HEK293 (cell line): ENCODE results near the gene DAND5.

Experiments
- ZNF324 ChIP-seq: fragments of 450-650 bp; formaldehyde crosslinking; IDR thresholded peaks from 2 replicates; pipeline ENCODE4 v1.5.1; 2016; ENCODE audit warnings: missing biosample characterization, missing genetic modification characterization
- ZNF473 ChIP-seq: fragments of 450-650 bp; formaldehyde crosslinking; IDR thresholded peaks from 2 replicates; pipeline ENCODE4 v1.5.1; 2017; ENCODE audit warnings: missing biosample characterization, missing genetic modification characterization
- ZNF776 ChIP-seq: fragments of 450-650 bp; formaldehyde crosslinking; IDR thresholded peaks from 2 replicates; pipeline ENCODE4 v1.5.0; 2017; ENCODE audit warnings: missing biosample characterization, missing genetic modification characterization, borderline replicate concordance
- ZNF791 ChIP-seq: fragments of 450-650 bp; formaldehyde crosslinking; IDR thresholded peaks from 2 replicates; pipeline ENCODE4 v1.5.1; 2016; ENCODE audit warnings: missing biosample characterization, missing genetic modification characterization
- ZNF843 ChIP-seq: fragments of 450-650 bp; formaldehyde crosslinking; IDR thresholded peaks from 2 replicates; pipeline ENCODE4 v1.5.1; 2016; ENCODE audit warnings: missing biosample characterization, missing genetic modification characterization
- TF ChIP-seq, protein P1 (sequence below): fragments of 450-650 bp; formaldehyde crosslinking; IDR thresholded peaks from 2 replicates; pipeline ENCODE4 v1.5.1; 2016; ENCODE audit warnings: missing biosample characterization, missing genetic modification characterization
- TF ChIP-seq, protein P2 (sequence below): fragments of 450-650 bp; IDR thresholded peaks from 2 replicates; pipeline ENCODE4 v1.5.1; 2018; ENCODE audit warnings: missing biosample characterization, missing genetic modification characterization
- TF ChIP-seq, protein P3 (sequence below): fragments of 450-650 bp; formaldehyde crosslinking; IDR thresholded peaks from 2 replicates; pipeline ENCODE4 v1.5.1; 2016; ENCODE audit warnings: missing biosample characterization, missing genetic modification characterization

DNA sequence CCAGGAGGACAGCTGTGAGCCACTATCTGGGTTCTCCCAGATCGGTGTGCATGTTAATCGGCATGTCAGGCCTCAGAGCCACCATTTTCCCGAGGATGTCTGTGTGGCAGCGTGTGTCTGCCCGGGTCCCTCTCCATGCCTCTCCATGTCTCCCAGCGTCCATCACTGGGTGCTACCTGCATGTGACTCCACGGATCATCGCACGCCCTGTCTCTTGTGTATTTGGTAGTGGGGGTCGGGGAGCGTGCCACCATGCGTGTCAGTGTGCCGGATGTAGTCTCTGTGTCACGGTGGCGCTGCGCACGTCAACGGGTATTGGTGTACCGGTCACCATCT, 31.8 kb downstream of the DAND5 start:
- TF ChIP-seq, protein P1, sequence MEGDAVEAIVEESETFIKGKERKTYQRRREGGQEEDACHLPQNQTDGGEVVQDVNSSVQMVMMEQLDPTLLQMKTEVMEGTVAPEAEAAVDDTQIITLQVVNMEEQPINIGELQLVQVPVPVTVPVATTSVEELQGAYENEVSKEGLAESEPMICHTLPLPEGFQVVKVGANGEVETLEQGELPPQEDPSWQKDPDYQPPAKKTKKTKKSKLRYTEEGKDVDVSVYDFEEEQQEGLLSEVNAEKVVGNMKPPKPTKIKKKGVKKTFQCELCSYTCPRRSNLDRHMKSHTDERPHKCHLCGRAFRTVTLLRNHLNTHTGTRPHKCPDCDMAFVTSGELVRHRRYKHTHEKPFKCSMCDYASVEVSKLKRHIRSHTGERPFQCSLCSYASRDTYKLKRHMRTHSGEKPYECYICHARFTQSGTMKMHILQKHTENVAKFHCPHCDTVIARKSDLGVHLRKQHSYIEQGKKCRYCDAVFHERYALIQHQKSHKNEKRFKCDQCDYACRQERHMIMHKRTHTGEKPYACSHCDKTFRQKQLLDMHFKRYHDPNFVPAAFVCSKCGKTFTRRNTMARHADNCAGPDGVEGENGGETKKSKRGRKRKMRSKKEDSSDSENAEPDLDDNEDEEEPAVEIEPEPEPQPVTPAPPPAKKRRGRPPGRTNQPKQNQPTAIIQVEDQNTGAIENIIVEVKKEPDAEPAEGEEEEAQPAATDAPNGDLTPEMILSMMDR (tag by site-specific recombination) = no peak
- TF ChIP-seq, protein P2, sequence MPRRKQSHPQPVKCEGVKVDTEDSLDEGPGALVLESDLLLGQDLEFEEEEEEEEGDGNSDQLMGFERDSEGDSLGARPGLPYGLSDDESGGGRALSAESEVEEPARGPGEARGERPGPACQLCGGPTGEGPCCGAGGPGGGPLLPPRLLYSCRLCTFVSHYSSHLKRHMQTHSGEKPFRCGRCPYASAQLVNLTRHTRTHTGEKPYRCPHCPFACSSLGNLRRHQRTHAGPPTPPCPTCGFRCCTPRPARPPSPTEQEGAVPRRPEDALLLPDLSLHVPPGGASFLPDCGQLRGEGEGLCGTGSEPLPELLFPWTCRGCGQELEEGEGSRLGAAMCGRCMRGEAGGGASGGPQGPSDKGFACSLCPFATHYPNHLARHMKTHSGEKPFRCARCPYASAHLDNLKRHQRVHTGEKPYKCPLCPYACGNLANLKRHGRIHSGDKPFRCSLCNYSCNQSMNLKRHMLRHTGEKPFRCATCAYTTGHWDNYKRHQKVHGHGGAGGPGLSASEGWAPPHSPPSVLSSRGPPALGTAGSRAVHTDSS (tag by site-specific recombination) = no peak
- no peak for TF ChIP-seq ZNF843
- no peak for TF ChIP-seq ZNF791
- TF ChIP-seq, protein P3, sequence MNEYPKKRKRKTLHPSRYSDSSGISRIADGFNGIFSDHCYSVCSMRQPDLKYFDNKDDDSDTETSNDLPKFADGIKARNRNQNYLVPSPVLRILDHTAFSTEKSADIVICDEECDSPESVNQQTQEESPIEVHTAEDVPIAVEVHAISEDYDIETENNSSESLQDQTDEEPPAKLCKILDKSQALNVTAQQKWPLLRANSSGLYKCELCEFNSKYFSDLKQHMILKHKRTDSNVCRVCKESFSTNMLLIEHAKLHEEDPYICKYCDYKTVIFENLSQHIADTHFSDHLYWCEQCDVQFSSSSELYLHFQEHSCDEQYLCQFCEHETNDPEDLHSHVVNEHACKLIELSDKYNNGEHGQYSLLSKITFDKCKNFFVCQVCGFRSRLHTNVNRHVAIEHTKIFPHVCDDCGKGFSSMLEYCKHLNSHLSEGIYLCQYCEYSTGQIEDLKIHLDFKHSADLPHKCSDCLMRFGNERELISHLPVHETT (tag by site-specific recombination) = no peak
- no peak for TF ChIP-seq ZNF324
- no peak for TF ChIP-seq ZNF776 (tag by site-specific recombination)
- no peak for TF ChIP-seq ZNF473 (tag by site-specific recombination)
